ENCODE data around the gene NOL6. TPM values are rescaled to one million over a fixed set of nuclear protein-coding genes. Genes with fewer than 3 reads are reported as not detected.
"Not testable (repeated sequence)": the region's sequence is repeated elsewhere in the genome, so short reads cannot be mapped to it uniquely, and the experiment has no call there.

Gene NOL6
- total and polyA plus RNA-seq, 10 of the 15 experiments (the other 5 are each of a cell fraction or from before 2014, with no cell fraction given) = 8.3 to 53.2 (median 33.1) TPM

- TF ChIP-seq ZBTB11 (CRISPR knock-in tag; IDR thresholded peaks at IDR 0.05) = no peak
- TF ChIP-seq, protein P1, sequence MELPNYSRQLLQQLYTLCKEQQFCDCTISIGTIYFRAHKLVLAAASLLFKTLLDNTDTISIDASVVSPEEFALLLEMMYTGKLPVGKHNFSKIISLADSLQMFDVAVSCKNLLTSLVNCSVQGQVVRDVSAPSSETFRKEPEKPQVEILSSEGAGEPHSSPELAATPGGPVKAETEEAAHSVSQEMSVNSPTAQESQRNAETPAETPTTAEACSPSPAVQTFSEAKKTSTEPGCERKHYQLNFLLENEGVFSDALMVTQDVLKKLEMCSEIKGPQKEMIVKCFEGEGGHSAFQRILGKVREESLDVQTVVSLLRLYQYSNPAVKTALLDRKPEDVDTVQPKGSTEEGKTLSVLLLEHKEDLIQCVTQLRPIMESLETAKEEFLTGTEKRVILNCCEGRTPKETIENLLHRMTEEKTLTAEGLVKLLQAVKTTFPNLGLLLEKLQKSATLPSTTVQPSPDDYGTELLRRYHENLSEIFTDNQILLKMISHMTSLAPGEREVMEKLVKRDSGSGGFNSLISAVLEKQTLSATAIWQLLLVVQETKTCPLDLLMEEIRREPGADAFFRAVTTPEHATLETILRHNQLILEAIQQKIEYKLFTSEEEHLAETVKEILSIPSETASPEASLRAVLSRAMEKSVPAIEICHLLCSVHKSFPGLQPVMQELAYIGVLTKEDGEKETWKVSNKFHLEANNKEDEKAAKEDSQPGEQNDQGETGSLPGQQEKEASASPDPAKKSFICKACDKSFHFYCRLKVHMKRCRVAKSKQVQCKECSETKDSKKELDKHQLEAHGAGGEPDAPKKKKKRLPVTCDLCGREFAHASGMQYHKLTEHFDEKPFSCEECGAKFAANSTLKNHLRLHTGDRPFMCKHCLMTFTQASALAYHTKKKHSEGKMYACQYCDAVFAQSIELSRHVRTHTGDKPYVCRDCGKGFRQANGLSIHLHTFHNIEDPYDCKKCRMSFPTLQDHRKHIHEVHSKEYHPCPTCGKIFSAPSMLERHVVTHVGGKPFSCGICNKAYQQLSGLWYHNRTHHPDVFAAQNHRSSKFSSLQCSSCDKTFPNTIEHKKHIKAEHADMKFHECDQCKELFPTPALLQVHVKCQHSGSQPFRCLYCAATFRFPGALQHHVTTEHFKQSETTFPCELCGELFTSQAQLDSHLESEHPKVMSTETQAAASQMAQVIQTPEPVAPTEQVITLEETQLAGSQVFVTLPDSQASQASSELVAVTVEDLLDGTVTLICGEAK (IDR thresholded peaks at IDR 0.05; ENCODE audit: borderline replicate concordance) = peak; percentile 93
- TF ChIP-seq EED (IDR thresholded peaks at IDR 0.05; ENCODE audit: low read depth) = no peak
- TF ChIP-seq ZNF592 (IDR thresholded peaks at IDR 0.05) = no peak
- TF ChIP-seq LARP7 (IDR thresholded peaks at IDR 0.05) = 0 out of 2 replicates have a peak, but pooled peaks have one; percentile 53
- peak in 1 of 2 experiments; percentile 45; a peak in 1 of 3 replicates for TF ChIP-seq EGR1 (IDR thresholded peaks at IDR 0.05; ENCODE audit: borderline replicate concordance in 1 of 2, low read depth in 2 of 2, low read length in 2 of 2)
Observed at GRCh38 chr9:33473643-33474352, at the start of gene NOL6 (continued).

GRCh38 chr9:33521861-33522260 is 48.1 kb upstream of the NOL6 start:
- CTCF ChIA-PET; DNase-seq (ENCODE audit: low read depth, low spot score); H3K79me2 ChIP-seq (ENCODE audit: control insufficient read depth, insufficient read depth, low read length); H3K4me3 ChIP-seq; ATAC-seq; H3K27ac ChIP-seq (ENCODE audit: control insufficient read depth, insufficient read depth); H2AFZ ChIP-seq (ENCODE audit: control insufficient read depth, low read depth, low read length); H3K4me2 ChIP-seq (ENCODE audit: control insufficient read depth, insufficient read depth); RAD21 ChIA-PET (ENCODE audit: unreplicated experiment); H3K27me3 ChIP-seq (replicated peaks in 1 of 2; ENCODE audit: control insufficient read depth in 2 of 2, insufficient read depth in 2 of 2, low read length in 1 of 2); H3K4me1 ChIP-seq (ENCODE audit: control insufficient read depth, insufficient read depth, low read length); BruUV-seq (replicated peaks); H3K9ac ChIP-seq (ENCODE audit: control insufficient read depth, insufficient read depth, low read length); H3K9me3 ChIP-seq (replicated peaks; ENCODE audit: control insufficient read depth, insufficient read depth, low read length); H4K20me1 ChIP-seq (ENCODE audit: control insufficient read depth, insufficient read depth); FAIRE-seq; SMC1A ChIA-PET (ENCODE audit: uncharacterized antibody, unreplicated experiment); POLR2A ChIA-PET; H3K36me3 ChIP-seq (ENCODE audit: control insufficient read depth in 2 of 2, insufficient read depth in 2 of 2, low read length in 1 of 2); intact Hi-C loops (cut with micrococcal nuclease; ENCODE audit: unreplicated experiment); in situ Hi-C loops (cut with MboI): not testable (repeated sequence)
- 22% methylated on average over 6 of the region's 6 CpGs for WGBS (ENCODE audit: insufficient coverage, insufficient replicate concordance, low lambda C conversion rate, missing lambda C conversion rate)

Data from GM12878 (cell line).